ENCODE results near the gene PIAS4.

GRCh38 chr19:4058693-4059452, 51.3 kb downstream of the PIAS4 start:
- TF ChIP-seq, protein P1, sequence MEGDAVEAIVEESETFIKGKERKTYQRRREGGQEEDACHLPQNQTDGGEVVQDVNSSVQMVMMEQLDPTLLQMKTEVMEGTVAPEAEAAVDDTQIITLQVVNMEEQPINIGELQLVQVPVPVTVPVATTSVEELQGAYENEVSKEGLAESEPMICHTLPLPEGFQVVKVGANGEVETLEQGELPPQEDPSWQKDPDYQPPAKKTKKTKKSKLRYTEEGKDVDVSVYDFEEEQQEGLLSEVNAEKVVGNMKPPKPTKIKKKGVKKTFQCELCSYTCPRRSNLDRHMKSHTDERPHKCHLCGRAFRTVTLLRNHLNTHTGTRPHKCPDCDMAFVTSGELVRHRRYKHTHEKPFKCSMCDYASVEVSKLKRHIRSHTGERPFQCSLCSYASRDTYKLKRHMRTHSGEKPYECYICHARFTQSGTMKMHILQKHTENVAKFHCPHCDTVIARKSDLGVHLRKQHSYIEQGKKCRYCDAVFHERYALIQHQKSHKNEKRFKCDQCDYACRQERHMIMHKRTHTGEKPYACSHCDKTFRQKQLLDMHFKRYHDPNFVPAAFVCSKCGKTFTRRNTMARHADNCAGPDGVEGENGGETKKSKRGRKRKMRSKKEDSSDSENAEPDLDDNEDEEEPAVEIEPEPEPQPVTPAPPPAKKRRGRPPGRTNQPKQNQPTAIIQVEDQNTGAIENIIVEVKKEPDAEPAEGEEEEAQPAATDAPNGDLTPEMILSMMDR (IDR thresholded peaks at IDR 0.05; ENCODE audit: insufficient read depth, low read depth, low read length), result no peak
- TF ChIP-seq EZH2 (IDR thresholded peaks at IDR 0.05; ENCODE audit: insufficient read depth, low read length), result no peak

Measured in astrocyte (in vitro differentiated cells and primary cell).